GM19035 (cell line): ENCODE data around the gene RFX4.
"Not testable (repeated sequence)": the region's sequence is repeated elsewhere in the genome, so short reads cannot be mapped to it uniquely, and the experiment has no call there.

Experiments
- ATAC-seq: cut with Tn5 transposase; IDR thresholded peaks from one replicate; pipeline ENCODE4 v1.9.1; 2021; ENCODE audit not compliant: unreplicated experiment

RFX4 gene

GRCh38 chr12:106588771-106589170 is 6.0 kb downstream of the RFX4 start:
- ATAC-seq: no peak

- ATAC-seq: no peak
Observed at GRCh38 chr12:106590601-106591000, 7.8 kb downstream of the RFX4 start.

DNA sequence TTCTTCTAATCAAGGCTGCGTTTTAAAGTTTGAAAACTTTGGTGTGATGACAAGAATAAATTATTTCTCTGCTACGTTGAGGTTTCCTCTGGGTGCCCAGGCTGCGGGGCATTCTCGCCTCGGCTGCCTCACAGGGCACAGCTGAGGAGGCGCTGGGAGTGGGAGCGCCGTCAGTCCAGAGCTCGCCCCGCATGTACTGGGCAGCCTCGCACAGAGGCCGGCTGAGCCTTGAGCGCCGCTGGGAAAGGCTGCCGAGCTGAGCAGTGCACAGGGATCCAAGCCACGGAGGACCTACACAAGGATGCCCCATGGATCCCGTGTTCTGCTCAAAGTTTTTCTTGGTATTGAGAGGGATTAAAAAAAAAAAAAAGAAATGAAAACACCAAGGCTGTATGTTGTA is 11.6 kb downstream of the RFX4 start:
- no peak for ATAC-seq

DNA sequence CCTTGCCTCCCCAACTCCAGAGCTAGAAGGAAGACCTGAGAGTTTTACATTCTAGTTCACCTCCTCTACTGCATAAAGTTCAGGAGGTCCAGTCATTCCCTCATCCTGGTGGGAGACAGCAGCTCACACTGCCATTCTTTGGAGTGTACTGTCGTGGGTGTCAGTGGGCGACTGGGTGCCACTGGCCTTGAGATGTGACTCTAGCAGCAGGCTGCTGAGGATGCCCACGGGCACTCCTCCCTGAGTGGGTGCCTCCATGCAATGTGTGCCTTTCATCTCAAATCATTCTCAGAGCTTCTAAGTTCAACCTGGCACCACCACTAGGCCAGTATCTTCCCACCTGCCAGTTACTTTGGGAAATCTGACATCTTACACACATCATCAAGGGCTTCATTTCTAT is 12.5 kb downstream of the RFX4 start:
- ATAC-seq: no peak

DNA sequence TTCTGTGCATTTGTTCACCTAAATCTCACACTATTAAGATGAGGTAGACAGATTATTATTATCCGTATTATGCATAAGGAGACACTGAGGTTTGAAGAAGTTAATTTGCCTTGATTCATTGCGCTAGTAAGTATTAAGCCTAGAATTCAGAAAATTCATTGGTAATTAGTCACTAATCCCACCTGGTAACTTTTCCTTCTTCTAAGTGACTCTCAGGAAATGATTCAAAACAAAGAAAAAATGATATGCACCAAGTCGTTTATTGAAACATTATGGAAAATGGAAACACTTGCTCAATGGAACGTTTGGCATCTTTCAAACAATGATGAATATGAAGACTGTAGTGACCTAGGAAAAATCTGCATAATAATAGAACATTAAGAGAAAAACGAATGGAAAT is 15.2 kb downstream of the RFX4 start:
- no peak for ATAC-seq

- no peak for ATAC-seq
Observed at GRCh38 chr12:106599302-106599701, 16.5 kb downstream of the RFX4 start.

- no peak for ATAC-seq
Observed at GRCh38 chr12:106600503-106600902, 17.7 kb downstream of the RFX4 start.

DNA sequence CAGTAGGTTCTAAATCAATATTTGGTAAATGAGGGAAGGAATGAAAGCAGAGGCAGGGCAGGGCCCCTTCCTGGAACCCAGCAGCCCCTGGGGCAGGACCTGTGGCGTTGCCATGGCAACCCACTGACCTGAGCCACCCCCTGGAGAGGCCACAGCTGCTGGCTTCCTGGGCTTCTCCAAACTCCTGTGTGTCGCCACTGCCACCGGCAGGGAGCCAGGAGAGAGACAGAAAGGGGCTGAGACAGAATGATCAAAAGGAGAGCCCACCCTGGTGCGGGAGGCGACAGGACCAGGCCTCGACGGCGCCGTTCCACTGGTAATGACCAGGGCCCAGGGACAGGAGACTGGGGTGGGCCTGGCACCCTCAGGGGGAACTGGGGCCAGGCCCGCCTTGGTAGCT is 18.2 kb downstream of the RFX4 start:
- no peak for ATAC-seq

GRCh38 chr12:106601496-106601895 is 18.7 kb downstream of the RFX4 start:
- ATAC-seq: no peak

DNA sequence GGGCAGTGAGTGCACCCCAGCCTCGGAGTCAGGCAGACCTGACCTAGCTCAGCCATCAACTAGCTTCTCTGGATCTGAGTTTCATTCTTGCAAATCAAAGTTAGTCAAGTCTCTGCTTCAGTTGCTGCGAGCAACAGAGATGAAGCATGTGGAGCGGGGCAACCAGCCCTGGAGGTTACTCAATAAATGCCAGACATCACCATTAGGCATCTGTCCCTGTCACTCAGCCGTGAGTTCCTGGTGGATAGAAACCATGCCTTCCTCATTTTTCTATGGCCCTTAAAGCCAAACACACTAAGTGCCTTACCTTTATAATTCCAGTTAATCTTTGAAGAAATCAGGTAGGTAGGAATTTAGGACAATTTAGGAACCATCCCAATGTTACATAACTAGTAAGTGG is 19.3 kb downstream of the RFX4 start:
- ATAC-seq: no peak

- ATAC-seq: no peak
Observed at GRCh38 chr12:106605254-106605653, 22.4 kb downstream of the RFX4 start.

GRCh38 chr12:106620588-106620987 is 37.8 kb downstream of the RFX4 start:
- not testable (repeated sequence) for ATAC-seq

DNA sequence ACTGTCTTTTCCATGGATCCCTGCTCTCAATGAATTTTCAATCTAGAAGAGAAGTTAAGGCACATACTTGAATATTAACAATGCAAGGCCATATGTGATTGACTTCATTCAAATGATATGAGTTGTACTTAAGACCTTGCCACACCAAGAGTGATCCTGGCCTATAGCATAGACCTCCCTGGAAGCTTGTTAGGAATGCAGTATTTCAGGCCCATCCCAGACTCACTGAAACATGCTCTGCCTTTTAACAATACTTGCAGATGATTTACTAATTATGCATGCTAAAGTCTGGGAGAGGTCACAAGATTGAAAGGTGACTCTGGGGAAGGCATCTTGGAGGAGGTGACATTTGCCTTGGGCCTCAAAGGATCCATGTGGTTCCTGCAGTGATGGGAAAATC is 43.2 kb downstream of the RFX4 start:
- ATAC-seq: no peak

DNA sequence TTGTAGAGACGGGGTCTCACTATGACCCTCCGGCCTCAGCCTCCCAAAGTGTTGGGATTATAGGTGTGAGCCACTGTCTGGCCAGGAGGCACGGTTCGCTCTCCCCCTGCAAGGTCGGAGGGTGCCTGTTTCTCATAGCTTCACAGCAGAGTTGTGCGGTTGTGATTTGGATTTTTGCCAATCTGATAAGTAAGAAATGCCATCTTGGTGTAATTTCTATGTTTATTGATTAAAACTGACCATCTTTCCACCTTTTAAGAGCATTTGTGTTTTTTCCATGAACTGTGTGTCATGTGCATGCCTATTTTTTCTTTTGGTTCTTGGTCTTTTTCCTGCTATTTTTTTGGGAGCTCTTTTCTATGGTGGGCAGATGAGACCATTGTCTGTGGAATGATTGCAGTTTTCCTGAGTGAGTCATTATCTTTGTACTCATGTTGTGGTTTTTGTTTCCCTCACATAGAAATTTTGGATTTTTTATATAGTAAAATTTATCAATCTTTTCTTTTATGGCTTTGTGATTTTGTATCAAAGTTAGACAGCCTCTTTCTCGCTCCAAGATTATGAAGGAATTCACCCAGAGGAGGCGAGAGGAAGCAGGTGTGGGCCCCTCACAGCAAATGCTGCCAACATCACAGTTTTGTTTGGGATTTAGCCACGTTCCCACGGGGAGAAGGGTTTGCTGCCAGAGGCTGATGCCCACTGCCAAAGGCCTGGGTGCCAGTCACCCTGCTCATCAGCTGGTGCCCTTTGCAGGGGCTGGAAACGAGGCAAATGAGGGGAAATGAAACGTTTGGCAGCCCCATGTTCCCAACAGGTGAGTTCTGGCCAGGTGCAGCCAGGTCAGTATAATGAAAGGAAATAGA is 47.2 kb downstream of the RFX4 start:
- ATAC-seq: no peak

- no peak for ATAC-seq
Observed at GRCh38 chr12:106631150-106631549, 48.3 kb downstream of the RFX4 start.

- ATAC-seq: no peak
Observed at GRCh38 chr12:106631797-106632196, 49.0 kb downstream of the RFX4 start.

- ATAC-seq: no peak
Observed at GRCh38 chr12:106632797-106633450, 50.1 kb downstream of the RFX4 start.

- ATAC-seq: no peak
Observed at GRCh38 chr12:106633451-106633823, 50.6 kb downstream of the RFX4 start.

GRCh38 chr12:106634206-106634605 is 51.4 kb downstream of the RFX4 start:
- ATAC-seq: no peak

DNA sequence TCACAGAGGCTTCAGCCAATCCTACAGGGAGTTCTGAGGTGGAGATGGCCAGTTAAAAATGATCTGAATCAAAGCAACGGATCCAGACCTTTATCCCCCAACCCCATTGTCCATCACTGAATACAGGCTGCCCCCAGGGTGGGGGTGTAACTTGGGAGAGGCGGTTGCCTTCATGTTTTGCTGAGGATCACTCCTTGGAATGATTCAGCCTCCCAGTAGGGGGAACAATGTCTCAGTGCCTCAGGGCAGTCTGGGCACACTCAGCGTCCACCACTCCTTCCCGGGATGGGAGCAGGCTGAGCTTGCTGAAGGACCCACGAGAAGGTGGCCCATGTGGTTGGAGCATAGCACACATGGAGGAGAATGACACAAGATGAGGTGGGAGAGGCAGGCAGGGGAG is 60.2 kb downstream of the RFX4 start:
- ATAC-seq: no peak

DNA sequence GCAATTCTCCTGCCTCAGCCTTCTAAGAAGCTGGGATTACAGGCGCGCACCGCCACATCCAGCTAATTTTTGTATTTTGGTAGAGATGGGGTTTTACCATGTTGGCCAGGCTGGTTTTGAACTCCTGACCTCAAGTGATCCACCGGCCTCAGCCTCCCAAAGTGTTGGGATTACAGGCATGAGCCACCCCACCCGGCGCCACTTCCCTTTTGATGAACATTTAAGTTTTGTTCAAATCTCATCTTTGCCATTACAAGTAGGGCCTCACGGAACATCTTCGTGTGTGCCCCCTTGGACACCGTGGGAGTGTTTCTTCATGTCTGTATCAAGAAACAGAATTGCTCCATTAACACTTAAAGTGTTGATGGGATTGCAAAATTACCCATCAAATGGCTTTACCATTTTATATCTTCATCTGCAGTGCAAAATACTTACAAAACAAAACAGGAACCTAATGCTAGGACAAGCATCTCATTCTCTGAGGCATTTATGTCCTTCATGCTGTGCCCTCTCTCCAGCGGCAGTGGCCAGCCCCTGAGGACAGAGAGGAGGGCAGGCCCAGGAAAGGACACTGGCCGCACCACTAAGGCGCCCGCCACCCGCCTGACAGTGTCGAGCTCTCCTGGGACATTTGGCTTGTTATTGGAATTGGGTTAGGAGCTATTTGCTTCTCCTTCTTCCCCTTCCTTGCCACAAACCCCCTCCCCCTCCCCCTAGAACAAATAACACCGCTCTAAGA is 61.7 kb downstream of the RFX4 start:
- ATAC-seq: no peak

DNA sequence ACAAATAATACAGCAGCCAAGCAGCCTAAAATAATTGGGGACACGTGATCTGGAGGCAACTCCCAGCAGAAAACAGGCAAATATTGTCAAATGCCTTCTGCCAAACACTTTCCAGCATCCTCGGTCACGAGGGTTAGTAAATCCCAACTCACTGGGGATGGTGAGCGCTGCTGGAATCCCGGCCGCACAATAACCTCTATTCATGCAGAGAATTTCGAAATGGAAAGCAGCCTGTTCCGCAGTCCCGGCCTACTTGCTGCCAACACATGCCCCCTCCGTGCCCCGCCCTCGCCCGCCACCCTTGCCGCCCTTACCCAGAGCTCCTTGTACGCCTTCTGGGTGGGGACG is 62.2 kb downstream of the RFX4 start:
- no peak for ATAC-seq
